ENCODE measurements around the gene ARPC1B. TPM values are rescaled to one million over a fixed set of nuclear protein-coding genes. Genes with fewer than 3 reads are reported as not detected.

Gene ARPC1B
- total RNA-seq, 1 donor from 2014 or later: 33.6 TPM

- H3K9me3 ChIP-seq (replicated peaks): no peaks in the 10 kb centered on the region
- peak overlapping the region; percentile 99 for H3K27ac ChIP-seq (replicated peaks)
- peak overlapping the region; percentile 99 for H3K4me3 ChIP-seq
- H3K4me1 ChIP-seq: peaks cover 66% of the 10 kb centered on the region
- peaks cover 52% of the 10 kb centered on the region for H3K36me3 ChIP-seq
- H3K27me3 ChIP-seq (ENCODE audit: low read depth): no peaks in the 10 kb centered on the region
- intact Hi-C loops (cut with micrococcal nuclease): no loop called here
- peak; percentile 39 for DNase-seq
- TF ChIP-seq, protein P1, sequence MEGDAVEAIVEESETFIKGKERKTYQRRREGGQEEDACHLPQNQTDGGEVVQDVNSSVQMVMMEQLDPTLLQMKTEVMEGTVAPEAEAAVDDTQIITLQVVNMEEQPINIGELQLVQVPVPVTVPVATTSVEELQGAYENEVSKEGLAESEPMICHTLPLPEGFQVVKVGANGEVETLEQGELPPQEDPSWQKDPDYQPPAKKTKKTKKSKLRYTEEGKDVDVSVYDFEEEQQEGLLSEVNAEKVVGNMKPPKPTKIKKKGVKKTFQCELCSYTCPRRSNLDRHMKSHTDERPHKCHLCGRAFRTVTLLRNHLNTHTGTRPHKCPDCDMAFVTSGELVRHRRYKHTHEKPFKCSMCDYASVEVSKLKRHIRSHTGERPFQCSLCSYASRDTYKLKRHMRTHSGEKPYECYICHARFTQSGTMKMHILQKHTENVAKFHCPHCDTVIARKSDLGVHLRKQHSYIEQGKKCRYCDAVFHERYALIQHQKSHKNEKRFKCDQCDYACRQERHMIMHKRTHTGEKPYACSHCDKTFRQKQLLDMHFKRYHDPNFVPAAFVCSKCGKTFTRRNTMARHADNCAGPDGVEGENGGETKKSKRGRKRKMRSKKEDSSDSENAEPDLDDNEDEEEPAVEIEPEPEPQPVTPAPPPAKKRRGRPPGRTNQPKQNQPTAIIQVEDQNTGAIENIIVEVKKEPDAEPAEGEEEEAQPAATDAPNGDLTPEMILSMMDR (IDR thresholded peaks at IDR 0.05; ENCODE audit: borderline replicate concordance): no peak
These were observed 33.4 kb downstream of the ARPC1B start for GRCh38 chr7:99407872-99408378.

DNA sequence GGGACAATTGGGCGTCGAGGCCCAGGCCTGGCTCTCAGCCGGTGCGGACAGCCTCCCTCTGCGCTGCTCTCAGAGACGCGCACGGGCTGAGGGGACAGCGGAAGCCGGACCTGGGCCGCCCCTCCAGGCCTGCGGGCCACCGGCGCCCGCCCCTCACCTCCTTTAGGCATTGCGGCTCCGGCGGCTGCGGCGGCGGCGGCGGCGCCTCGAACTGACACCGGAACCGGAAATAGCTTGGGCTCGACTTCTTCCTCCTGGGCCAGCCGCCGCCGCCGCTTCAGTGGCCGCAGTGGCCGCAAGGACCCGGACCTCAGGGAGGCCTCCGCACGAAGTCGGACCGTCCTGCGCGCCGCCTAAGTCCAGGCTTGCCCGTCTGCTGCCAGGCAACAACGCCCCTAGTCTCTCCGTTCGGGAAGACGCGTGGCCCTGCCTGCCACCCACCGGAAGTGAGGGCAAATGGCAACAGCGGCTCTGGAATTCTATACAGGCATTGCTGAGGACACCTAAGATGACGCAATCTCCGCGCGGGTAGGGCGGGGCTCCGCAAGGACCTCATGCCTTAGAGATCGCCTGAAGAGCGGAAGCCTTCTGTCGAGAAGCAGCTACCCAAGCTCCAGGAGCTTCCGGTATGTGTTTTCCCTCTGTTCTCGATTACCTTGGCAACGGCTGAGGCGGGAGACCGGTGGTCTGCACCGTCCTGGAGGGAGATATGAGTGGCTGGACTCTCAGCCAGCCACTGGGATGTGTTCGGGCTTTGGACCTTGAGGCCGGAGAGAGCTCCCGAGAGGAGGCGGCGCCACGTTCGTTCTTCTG, 34.1 kb downstream of the ARPC1B start, which contains the start of the genes BUD31 and PDAP1:
Gene BUD31, plus strand, starts transcription at position 591 of the 813 bp plus-strand sequence. CDS start 2,124 bp downstream, outside the sequence.
Gene PDAP1, minus strand, starts transcription at position 219 of the 813 bp plus-strand sequence. Its CDS starts 49 bp downstream, at position 170.
- peaks cover 52% of the 10 kb centered on the region for H3K36me3 ChIP-seq
- H3K4me1 ChIP-seq: peaks cover 66% of the 10 kb centered on the region
- intact Hi-C loops (cut with micrococcal nuclease): no loop called here
- DNase-seq: peak; percentile 93
- no peaks in the 10 kb centered on the region for H3K9me3 ChIP-seq (replicated peaks)
- TF ChIP-seq, protein P1 (IDR thresholded peaks at IDR 0.05; ENCODE audit: borderline replicate concordance): peak; percentile 19
- peak within 1 kb of the TSS; percentile 99 for H3K27ac ChIP-seq (replicated peaks)
- peak within 1 kb of the TSS; percentile 99 for H3K4me3 ChIP-seq
- no peaks in the 10 kb centered on the region for H3K27me3 ChIP-seq (ENCODE audit: low read depth)

- peaks cover 63% of the 10 kb centered on the region for H3K4me1 ChIP-seq
- DNase-seq: no peak
These were observed 34.7 kb downstream of the ARPC1B start for GRCh38 chr7:99409192-99409572.

GRCh38 chr7:99409806-99410205, 35.3 kb downstream of the ARPC1B start:
- intact Hi-C loops (cut with micrococcal nuclease): no loop called here
- Histone ChIP-seq H3K36me3 (peaks cover 52% of the 10 kb centered on the region), H3K27ac (replicated peaks) (peak overlapping the region; percentile 99), H3K9me3 (replicated peaks) (no peaks in the 10 kb centered on the region), H3K27me3 (ENCODE audit: low read depth) (no peaks in the 10 kb centered on the region), H3K4me3 (peak overlapping the region; percentile 99), H3K4me1 (peaks cover 57% of the 10 kb centered on the region)
- no peak for DNase-seq
- TF ChIP-seq, protein P1 (IDR thresholded peaks at IDR 0.05; ENCODE audit: borderline replicate concordance): no peak

More at GRCh38 chr7:99409192-99409572, 34.7 kb downstream of the ARPC1B start:
- Histone ChIP-seq H3K4me3 (peak overlapping the region; percentile 99), H3K27ac (replicated peaks) (peak overlapping the region; percentile 99), H3K36me3 (peaks cover 52% of the 10 kb centered on the region), H3K9me3 (replicated peaks) (no peaks in the 10 kb centered on the region), H3K27me3 (ENCODE audit: low read depth) (no peaks in the 10 kb centered on the region)
- TF ChIP-seq, protein P1 (IDR thresholded peaks at IDR 0.05; ENCODE audit: borderline replicate concordance): no peak
- intact Hi-C loops (cut with micrococcal nuclease): no loop called here

DNA sequence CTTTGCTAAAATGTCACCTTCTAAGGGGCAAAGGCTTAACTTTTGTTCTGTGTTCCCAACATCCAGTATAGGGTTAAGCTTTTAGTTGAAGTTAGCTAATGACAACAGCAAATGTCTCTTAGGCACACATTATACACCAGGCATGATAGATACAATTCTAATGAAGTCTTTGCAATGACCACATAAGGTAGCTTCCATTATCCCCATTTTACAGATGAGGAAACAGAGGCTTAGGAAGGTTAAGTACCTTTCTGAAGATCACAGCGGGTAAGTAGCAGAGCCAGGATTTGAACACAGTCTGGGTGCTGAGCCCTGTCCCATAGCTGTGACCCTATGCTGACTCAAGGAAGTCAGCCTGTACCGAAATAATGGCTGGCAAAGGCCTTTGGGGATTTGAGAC, 36.1 kb downstream of the ARPC1B start:
- H3K27me3 ChIP-seq (ENCODE audit: low read depth): no peaks in the 10 kb centered on the region
- intact Hi-C loops (cut with micrococcal nuclease): no loop called here
- H3K4me1 ChIP-seq: peaks cover 48% of the 10 kb centered on the region
- no peak for DNase-seq
- peaks cover 59% of the 10 kb centered on the region for H3K36me3 ChIP-seq
- H3K9me3 ChIP-seq (replicated peaks): no peaks in the 10 kb centered on the region
- TF ChIP-seq, protein P1 (IDR thresholded peaks at IDR 0.05; ENCODE audit: borderline replicate concordance): no peak
- no peak overlapping the region for H3K27ac ChIP-seq (replicated peaks)
- no peak overlapping the region for H3K4me3 ChIP-seq

Data from left ventricle myocardium inferior (tissue), 1 donor.